ENCODE measurements around the gene CLDN34. TPM values are rescaled to one million over a fixed set of nuclear protein-coding genes. Genes with fewer than 3 reads are reported as not detected.
A peak's percentile ranks its signal among the peaks of the same experiment; 100 is the strongest.

Gene CLDN34
- total RNA-seq, 3 donors from 2014 or later = 0.49 TPM; not detected in 2

GRCh38 chrX:9940421-9940820 is 26.7 kb upstream of the CLDN34 start:
- Histone ChIP-seq H3K36me3 (ENCODE audit: low read depth) (no peaks in the 10 kb centered on the region), H3K9me3 (no peaks in the 10 kb centered on the region), H3K4me3 (no peak overlapping the region), H3K4me1 (ENCODE audit: low read depth) (no peaks in the 10 kb centered on the region)
- TF ChIP-seq, protein P1, sequence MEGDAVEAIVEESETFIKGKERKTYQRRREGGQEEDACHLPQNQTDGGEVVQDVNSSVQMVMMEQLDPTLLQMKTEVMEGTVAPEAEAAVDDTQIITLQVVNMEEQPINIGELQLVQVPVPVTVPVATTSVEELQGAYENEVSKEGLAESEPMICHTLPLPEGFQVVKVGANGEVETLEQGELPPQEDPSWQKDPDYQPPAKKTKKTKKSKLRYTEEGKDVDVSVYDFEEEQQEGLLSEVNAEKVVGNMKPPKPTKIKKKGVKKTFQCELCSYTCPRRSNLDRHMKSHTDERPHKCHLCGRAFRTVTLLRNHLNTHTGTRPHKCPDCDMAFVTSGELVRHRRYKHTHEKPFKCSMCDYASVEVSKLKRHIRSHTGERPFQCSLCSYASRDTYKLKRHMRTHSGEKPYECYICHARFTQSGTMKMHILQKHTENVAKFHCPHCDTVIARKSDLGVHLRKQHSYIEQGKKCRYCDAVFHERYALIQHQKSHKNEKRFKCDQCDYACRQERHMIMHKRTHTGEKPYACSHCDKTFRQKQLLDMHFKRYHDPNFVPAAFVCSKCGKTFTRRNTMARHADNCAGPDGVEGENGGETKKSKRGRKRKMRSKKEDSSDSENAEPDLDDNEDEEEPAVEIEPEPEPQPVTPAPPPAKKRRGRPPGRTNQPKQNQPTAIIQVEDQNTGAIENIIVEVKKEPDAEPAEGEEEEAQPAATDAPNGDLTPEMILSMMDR (IDR thresholded peaks at IDR 0.05) = no peak
- intact Hi-C loops (cut with DNase I, micrococcal nuclease) = no loop called here
- ATAC-seq (no peak), DNase-seq (no peak)

DNA sequence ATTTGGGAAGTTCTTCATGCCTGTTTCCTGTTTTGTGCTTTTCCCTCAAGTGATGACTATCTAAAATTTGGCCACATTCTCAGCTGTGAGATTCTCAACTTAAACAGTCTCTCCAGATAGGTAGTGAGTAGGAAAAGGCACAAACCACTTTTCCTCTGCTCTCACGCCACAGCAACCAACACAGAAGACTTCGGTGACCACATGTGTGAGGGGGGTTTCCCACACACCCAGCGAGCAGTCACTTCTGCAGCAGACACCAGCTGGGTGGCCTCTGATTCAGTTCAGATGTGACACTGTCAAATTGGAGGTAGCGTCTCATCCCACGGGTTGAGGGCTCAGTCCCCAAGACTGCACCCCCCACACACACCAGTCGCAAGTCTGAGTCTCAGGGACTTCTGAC is 25.1 kb upstream of the CLDN34 start:
- DNase-seq = peak in 1 of 3 donors; percentile 3
- intact Hi-C loops (cut with DNase I, micrococcal nuclease) = no loop called here
- Histone ChIP-seq H3K4me3 (no peak overlapping the region), H3K4me1 (ENCODE audit: low read depth) (no peaks in the 10 kb centered on the region), H3K9me3 (no peaks in the 10 kb centered on the region), H3K36me3 (ENCODE audit: low read depth) (no peaks in the 10 kb centered on the region)
- peak; percentile 26 for ATAC-seq
- TF ChIP-seq, protein P1 (IDR thresholded peaks at IDR 0.05) = no peak

DNA sequence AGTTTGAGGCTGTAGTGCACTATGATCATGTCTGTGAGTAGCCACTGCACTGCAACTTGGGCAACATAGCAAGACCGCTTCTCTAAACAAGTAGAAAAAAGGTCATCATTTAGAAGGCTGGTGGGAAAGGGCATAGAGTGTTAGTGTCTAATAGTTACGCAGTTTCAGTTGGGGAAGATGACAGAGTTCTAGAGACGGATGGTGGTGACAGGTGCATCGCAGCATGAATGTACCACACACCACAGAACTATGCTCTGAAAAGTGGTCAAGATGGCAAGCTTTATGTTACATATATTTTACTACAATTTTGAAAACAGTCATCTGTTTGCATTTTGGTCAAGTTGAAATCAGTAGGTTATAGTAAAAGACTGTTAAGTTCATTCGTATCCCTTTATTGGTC is 23.7 kb upstream of the CLDN34 start:
- Histone ChIP-seq H3K9me3 (no peaks in the 10 kb centered on the region), H3K36me3 (ENCODE audit: low read depth) (no peaks in the 10 kb centered on the region), H3K4me3 (no peak overlapping the region), H3K4me1 (ENCODE audit: low read depth) (no peaks in the 10 kb centered on the region)
- TF ChIP-seq, protein P1 (IDR thresholded peaks at IDR 0.05) = no peak
- DNase-seq = no peak
- intact Hi-C loops (cut with DNase I, micrococcal nuclease) = no loop called here
- no peak for ATAC-seq

DNA sequence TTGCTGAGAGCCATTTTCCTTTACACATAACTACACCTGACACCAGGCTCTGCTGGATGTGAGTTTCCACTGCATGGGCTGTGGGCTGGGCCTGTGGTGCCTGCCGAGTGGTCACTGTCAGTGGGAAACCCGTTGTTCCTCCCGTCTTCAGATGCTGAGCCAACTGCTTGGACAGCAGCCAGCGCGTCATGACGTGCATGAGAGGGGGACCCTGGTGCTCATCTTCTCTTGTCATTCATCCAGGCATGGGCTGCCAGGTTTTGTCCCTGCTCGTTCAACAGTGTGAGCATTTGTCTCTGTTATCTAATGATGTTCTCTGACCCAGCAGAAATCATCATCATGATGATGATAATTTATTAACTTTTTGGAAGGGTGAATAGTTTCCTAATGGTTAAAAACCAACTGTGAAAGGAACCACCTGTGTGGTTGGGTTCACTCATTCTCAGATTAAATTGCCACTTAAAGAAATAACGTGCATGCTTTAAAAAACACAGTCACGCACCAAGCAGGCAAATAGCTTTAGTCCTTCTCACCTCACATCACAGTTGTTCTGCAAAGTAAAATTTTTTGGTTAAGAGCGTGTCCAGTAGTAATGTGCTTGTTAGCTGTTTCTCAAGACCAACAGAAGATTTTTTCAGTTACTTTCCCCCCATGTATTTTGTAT is 19.9 kb upstream of the CLDN34 start:
- ATAC-seq (no peak), DNase-seq (no peak)
- Histone ChIP-seq H3K4me3 (no peak overlapping the region), H3K4me1 (ENCODE audit: low read depth) (no peaks in the 10 kb centered on the region), H3K36me3 (ENCODE audit: low read depth) (no peaks in the 10 kb centered on the region), H3K9me3 (no peaks in the 10 kb centered on the region)
- TF ChIP-seq, protein P1 (IDR thresholded peaks at IDR 0.05) = no peak
- intact Hi-C loops (cut with DNase I, micrococcal nuclease) = no loop called here

GRCh38 chrX:9948406-9948805 is 18.8 kb upstream of the CLDN34 start:
- Histone ChIP-seq H3K9me3 (no peaks in the 10 kb centered on the region), H3K36me3 (ENCODE audit: low read depth) (no peaks in the 10 kb centered on the region), H3K4me3 (no peak overlapping the region), H3K4me1 (ENCODE audit: low read depth) (no peaks in the 10 kb centered on the region)
- intact Hi-C loops (cut with DNase I, micrococcal nuclease) = no loop called here
- ATAC-seq (no peak), DNase-seq (no peak)
- TF ChIP-seq, protein P1 (IDR thresholded peaks at IDR 0.05) = no peak

- H3K4me3 ChIP-seq = no peak overlapping the region
- DNase-seq (no peak), ATAC-seq (no peak)
- H3K4me1 ChIP-seq (ENCODE audit: low read depth) = no peaks in the 10 kb centered on the region
- no peaks in the 10 kb centered on the region for H3K36me3 ChIP-seq (ENCODE audit: low read depth)
- TF ChIP-seq, protein P1 (IDR thresholded peaks at IDR 0.05) = no peak
- no peaks in the 10 kb centered on the region for H3K9me3 ChIP-seq
- intact Hi-C loops (cut with DNase I, micrococcal nuclease) = no loop called here
These were observed 14.9 kb upstream of the CLDN34 start for GRCh38 chrX:9952300-9952699.

Measured in mucosa of descending colon (tissue), 3 donors.